GM18861 (cell line): Measurements from ENCODE around the gene GADD45B.
"Not testable (repeated sequence)": the region's sequence is repeated elsewhere in the genome, so short reads cannot be mapped to it uniquely, and the experiment has no call there.

Source experiments
- ATAC-seq: cut with Tn5 transposase; IDR thresholded peaks from one replicate; pipeline ENCODE4 v1.9.1; 2021; ENCODE audit not compliant: unreplicated experiment

Gene GADD45B

GRCh38 chr19:2512523-2513431, 36.9 kb downstream of the GADD45B start:
- no peak for ATAC-seq

GRCh38 chr19:2514981-2515518, 39.1 kb downstream of the GADD45B start:
- no peak for ATAC-seq

GRCh38 chr19:2516727-2517126, 40.8 kb downstream of the GADD45B start:
- no peak for ATAC-seq

DNA sequence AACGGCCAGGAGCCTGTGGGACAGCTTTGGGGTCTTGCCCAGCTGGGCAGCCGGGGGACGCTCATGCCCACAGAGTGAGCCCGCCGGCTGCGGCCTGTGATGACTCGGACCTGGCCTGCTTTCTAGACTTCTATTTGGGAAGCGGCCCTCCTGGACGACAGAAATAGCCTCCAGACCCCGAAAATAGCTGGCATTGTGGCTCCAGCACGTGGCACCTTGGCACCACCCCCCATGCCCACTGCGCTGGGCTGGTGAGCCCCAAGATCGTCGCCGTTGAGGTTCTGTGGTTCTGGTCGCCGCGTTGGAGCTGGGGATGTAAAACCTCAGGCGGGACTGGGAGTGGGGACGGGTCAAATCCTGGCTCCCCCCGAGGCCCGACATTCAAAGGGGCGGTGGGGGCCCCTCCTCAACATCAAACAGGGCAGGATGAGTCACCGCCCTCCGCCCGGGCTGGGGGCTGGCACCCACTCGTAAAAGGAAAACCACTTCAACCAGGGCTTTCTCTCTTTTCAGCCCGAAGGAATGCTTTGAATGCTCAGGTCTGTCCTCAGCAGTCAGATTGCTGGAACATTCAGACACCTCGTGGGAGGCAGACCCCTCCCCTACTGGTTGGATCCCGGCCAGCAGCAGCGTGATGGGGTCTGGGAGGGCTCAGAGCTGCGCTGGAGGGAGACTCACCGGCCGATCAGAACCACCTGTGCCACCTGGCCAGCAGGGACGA, 42.1 kb downstream of the GADD45B start:
- ATAC-seq: no peak

DNA sequence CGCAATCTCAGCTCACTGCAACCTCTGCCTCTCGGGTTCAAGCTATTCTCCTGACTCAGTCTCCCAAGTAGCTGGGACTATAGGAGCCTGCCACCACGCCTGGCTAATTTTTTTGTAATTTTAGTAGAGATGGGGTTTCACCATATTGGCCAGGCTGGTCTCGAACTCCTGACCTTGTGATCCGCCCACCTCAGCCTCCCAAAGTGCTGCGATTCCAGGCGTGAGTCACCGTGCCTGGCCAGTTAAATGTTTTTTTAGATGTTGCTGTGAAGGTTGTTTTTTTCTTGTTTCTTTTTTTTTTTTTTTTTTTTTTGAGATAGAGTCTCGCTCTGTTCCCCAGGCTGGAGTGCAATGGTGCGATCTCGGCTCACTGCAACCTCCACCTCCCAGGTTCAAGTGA, 42.9 kb downstream of the GADD45B start:
- ATAC-seq: not testable (repeated sequence)

DNA sequence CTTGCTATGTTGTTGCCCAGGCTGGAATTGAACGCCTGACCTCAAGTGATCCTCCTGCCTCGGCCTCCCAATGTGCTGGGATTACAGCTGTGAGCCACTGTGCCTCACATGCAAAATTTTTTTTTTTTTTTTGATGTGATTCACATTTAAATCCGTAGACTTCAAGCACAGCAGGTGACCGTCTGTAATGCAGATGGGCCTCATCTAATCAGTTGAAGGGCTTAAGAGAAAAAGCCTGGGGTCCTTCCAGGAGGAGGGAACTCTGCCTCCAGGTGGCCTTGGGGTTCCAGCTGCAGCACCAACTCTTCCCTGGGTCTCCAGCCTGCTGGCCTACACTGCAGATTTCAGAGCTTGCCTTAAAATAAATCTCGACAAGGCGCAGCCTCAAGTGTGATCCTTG, 43.6 kb downstream of the GADD45B start:
- no peak for ATAC-seq

DNA sequence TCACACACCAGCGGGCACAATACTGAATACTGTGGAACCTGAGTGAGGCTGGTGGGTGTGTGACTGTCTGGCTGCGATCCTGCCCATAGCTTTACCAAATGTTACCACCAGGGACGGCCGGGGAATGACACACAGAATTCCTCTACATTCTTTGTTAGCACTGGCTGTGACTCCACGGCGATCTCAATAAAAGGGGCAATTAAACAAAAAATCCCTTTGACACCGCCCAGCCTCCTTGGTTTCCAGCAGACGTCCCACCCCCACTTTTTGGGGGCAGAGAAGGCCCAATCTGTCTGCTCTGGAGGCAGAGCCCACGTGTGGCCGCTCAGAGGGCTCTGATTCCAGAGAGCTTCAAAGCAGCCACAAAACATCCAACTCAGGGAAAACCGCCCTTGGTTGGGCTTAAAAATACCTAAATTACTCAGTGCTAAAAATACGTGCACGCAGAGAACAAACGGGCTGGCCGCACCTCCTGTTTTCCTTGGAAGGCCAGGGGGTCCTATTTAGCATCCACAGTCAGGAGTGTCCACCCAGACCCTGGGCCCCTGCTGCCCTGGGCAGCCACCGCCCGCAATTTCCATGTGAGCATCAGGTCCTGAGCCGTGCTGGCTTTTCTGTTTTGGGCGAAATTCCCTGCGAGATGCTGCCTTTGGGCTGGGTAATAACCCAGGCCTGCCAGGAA, 47.8 kb downstream of the GADD45B start:
- no peak for ATAC-seq

GRCh38 chr19:2524361-2524839, 48.5 kb downstream of the GADD45B start:
- no peak for ATAC-seq

GRCh38 chr19:2524840-2525723, 49.2 kb downstream of the GADD45B start:
- no peak for ATAC-seq

GRCh38 chr19:2527171-2527570, 51.2 kb downstream of the GADD45B start:
- no peak for ATAC-seq

- ATAC-seq: no peak
Measured at GRCh38 chr19:2527686-2528085, 51.8 kb downstream of the GADD45B start.
